AG09309 (cell line): ENCODE measurements around the gene DERA.

Experiments
- DNase-seq: peaks from one replicate; pipeline ENCODE4 v3.0.0-alpha.2; 2010; ENCODE audit warnings: low read depth
- H3K4me3 ChIP-seq: 2 replicates; pipeline ENCODE4 v1.5.1; 2011; ENCODE audit warnings: mild to moderate bottlenecking, low read depth, low read length, moderate library complexity; ENCODE audit not compliant: control insufficient read depth
- TF ChIP-seq, protein P1 (sequence below): IDR thresholded peaks from 2 replicates; pipeline ENCODE4 v1.5.1; 2011; ENCODE audit warnings: mild to moderate bottlenecking, low read depth, low read length, inconsistent platforms; ENCODE audit not compliant: insufficient read depth, control insufficient read depth; ENCODE audit errors: missing control alignments

Gene DERA

DNA sequence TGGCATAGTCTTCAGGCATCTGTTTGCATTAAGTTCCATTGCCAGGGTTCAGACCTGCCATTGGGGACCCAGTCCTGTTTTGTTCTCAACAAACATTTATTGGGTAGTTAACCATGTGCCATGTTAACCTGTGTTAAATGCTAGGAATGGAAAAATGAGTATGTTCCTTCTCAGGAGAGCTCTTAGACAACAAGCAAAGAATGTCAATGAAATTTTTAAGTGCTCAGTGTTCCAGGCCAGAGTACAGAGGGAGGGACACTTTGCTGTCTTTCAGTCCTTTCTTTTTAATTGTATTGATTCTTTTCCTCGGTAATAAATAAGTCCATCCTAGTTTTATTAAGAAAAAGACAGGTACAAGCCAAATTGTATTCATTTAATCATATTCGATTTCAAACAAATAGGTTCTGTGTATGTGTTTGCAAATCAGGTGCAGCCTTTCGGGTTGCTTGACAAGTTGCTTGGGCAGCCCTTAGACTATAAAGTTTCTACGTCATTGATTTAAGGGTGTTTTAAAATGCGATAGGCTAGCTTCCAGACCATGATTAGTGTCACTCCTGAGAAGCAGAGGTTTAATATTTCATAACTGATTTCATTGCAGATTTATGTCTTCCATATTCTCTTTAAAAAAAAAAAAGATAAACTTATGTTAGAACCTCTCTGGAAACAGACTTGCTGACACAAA is 123.1 kb downstream of the DERA start:
- H3K4me3 ChIP-seq: no peak overlapping the region
- DNase-seq: no peak
- TF ChIP-seq, protein P1, sequence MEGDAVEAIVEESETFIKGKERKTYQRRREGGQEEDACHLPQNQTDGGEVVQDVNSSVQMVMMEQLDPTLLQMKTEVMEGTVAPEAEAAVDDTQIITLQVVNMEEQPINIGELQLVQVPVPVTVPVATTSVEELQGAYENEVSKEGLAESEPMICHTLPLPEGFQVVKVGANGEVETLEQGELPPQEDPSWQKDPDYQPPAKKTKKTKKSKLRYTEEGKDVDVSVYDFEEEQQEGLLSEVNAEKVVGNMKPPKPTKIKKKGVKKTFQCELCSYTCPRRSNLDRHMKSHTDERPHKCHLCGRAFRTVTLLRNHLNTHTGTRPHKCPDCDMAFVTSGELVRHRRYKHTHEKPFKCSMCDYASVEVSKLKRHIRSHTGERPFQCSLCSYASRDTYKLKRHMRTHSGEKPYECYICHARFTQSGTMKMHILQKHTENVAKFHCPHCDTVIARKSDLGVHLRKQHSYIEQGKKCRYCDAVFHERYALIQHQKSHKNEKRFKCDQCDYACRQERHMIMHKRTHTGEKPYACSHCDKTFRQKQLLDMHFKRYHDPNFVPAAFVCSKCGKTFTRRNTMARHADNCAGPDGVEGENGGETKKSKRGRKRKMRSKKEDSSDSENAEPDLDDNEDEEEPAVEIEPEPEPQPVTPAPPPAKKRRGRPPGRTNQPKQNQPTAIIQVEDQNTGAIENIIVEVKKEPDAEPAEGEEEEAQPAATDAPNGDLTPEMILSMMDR: no peak

GRCh38 chr12:16036073-16036472 is 124.9 kb downstream of the DERA start:
- H3K4me3 ChIP-seq: no peak overlapping the region
- TF ChIP-seq, protein P1: no peak
- no peak for DNase-seq

- no peak for DNase-seq
- no peak overlapping the region for H3K4me3 ChIP-seq
Measured at GRCh38 chr12:16037533-16037932, 126.4 kb downstream of the DERA start.

DNA sequence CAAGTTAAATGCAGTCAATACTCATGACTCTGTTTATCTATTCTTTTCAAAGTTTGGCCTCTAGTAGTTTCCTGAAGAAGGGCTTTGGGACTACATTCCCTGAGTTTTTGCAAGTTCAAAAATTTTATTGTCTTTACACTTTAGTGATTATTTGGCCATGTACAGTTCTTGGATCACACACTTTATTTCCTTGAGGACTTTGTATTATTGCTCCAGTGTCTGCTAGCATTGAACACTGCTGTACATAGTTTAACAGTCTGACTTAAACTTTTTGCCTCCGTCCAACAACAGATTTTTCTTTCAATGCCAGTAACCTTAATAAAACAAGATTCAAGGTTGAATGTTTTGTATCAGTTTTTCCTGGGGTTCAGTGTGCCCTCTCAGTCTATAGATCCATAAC is 132.3 kb downstream of the DERA start:
- TF ChIP-seq, protein P1: no peak
- no peak overlapping the region for H3K4me3 ChIP-seq
- DNase-seq: no peak

More at GRCh38 chr12:16037533-16037932, 126.4 kb downstream of the DERA start:
- TF ChIP-seq, protein P1: no peak

DNA sequence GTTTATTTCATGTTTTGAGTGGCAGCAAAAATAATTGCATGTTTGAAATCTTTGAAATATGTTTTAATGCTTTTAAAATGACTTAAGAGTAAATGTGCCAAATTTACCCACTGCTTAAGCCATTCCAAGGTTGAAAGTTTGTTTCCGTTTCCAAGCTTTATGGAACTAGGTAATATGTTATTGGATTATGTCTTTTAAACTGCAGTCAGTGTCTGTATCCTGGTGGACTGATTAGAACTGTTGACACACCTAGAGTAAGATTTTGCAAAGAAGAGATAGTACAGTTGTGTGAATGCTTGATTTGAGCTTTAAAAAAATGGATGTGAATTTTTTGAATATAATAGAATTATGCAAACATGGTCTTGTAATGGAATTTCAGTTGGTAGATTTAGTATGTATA is 135.1 kb downstream of the DERA start:
- H3K4me3 ChIP-seq: no peak overlapping the region
- TF ChIP-seq, protein P1: no peak
- DNase-seq: no peak

DNA sequence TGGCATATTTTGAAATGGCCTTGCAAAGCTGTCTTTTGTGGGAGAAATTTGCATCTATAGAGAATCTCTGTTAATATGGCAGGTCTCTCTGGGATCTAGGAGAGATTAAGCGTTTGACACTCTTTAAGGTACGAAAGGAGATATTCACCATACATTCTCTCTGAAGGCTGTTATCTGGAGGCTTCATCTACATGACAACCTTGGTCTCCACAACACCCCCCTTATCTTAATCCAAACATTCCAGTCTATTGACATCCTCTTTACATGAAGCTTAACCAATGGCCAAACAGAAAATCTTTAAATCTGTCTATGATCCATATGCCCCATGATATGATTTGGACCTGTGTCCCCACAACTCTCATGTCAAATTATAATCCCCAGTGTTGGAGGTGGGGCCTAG is 137.4 kb downstream of the DERA start:
- no peak for DNase-seq
- TF ChIP-seq, protein P1: no peak
- no peak overlapping the region for H3K4me3 ChIP-seq
